Right atrium auricular region (tissue), 2 donors: ENCODE data around the gene RNF144B. TPM values are rescaled to one million over a fixed set of nuclear protein-coding genes. Genes with fewer than 3 reads are reported as not detected.

Experiments used
- DNase-seq: peaks from one replicate; pipeline ENCODE4 v3.0.0-alpha.2; 2019; ENCODE audit warnings: low spot score
- H3K27ac ChIP-seq, 2 donors: fragments of 200-600 bp; sonication (generic); 1 replicate in 1 of 2; 2 replicates in 1 of 2; pipeline ENCODE4 v1.5.1; 2016 to 2019
- H3K27me3 ChIP-seq, 2 donors: fragments of 200-600 bp; sonication (generic); one replicate each; pipeline versions ENCODE4 v1.5.1 to v1.6.0; 2017 to 2019
- H3K36me3 ChIP-seq: fragments of 200-600 bp; sonication (generic); one replicate; pipeline ENCODE4 v1.5.1; 2016
- H3K4me1 ChIP-seq, 2 donors: fragments of 200-600 bp; sonication (generic); one replicate each; pipeline versions ENCODE4 v1.5.1 to v1.6.0; 2017 to 2019
- H3K4me3 ChIP-seq, 2 donors: fragments of 200-600 bp; sonication (generic); 1 replicate in 1 of 2; 2 replicates in 1 of 2; pipeline ENCODE4 v1.5.1; 2017 to 2019; ENCODE audit warnings: mild to moderate bottlenecking in 1 of 2, moderate library complexity in 1 of 2
- H3K9me3 ChIP-seq, 2 donors: fragments of 200-600 bp; sonication (generic); one replicate each; pipeline ENCODE4 v1.5.1; 2019
- total RNA-seq, 2 donors: library from RNA; depleted of rRNA; stranded (reverse); fragments of >200 nt; gene quantifications; one replicate each; pipeline ENCODE4 v1.1.0, GENCODE V29; 2016
- TF ChIP-seq, protein P1 (sequence below), 2 donors: fragments of 200-600 bp; sonication (generic); IDR thresholded peaks; one replicate each; pipeline ENCODE4 v1.5.1; 2019; ENCODE audit warnings: antibody characterized with exemption in 2 of 2

RNF144B gene
- total RNA-seq, 2 donors from 2014 or later = 8.1 to 14.2 TPM

DNA sequence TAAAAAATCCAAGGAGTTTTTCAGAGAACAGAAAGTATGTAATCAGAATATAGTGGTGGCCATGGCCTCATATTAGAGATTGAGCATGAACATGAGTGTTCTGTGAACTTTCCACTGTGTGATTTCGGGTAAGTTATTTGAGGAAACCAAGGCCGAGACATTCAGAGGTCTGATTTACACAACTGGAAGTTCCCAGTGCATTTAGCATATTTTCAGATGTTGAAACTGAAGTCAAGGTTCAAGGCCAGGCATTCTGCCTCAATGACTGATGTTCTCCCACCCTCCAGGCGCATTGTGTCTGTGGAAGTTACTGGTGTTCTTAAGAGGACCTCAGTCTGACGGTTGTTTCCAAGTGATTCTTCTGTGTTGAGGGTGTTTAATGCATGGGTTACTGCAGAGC is 26.2 kb downstream of the RNF144B start:
- DNase-seq = no peak
- no peaks in the 10 kb centered on the region for H3K27me3 ChIP-seq
- H3K9me3 ChIP-seq = no peaks in the 10 kb centered on the region
- H3K27ac ChIP-seq = no peak overlapping the region
- H3K4me3 ChIP-seq = no peak overlapping the region
- H3K4me1 ChIP-seq = peaks cover 0 to 6% of the 10 kb centered on the region in 2 donors
- TF ChIP-seq, protein P1, sequence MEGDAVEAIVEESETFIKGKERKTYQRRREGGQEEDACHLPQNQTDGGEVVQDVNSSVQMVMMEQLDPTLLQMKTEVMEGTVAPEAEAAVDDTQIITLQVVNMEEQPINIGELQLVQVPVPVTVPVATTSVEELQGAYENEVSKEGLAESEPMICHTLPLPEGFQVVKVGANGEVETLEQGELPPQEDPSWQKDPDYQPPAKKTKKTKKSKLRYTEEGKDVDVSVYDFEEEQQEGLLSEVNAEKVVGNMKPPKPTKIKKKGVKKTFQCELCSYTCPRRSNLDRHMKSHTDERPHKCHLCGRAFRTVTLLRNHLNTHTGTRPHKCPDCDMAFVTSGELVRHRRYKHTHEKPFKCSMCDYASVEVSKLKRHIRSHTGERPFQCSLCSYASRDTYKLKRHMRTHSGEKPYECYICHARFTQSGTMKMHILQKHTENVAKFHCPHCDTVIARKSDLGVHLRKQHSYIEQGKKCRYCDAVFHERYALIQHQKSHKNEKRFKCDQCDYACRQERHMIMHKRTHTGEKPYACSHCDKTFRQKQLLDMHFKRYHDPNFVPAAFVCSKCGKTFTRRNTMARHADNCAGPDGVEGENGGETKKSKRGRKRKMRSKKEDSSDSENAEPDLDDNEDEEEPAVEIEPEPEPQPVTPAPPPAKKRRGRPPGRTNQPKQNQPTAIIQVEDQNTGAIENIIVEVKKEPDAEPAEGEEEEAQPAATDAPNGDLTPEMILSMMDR (IDR thresholded peaks at IDR 0.05) = no peak
- no peaks in the 10 kb centered on the region for H3K36me3 ChIP-seq

DNA sequence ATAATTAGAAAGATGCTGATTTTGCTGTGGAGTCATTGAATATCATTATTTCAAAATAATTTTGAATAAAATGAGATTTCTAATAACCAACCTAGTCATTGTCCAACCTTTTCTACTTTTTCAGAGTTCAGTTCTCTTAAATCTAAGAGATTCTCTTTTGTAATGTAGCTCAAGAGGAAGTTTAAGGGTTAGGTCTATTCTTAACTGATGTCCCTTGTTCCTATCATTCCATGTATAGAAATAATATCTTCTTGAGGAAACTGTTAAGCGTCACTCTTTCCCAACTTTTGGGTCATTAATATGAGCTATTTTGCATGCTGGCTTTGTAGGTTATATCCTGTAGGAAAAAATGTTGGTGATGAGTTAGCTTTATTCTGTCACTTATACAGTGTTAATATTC is 27.0 kb downstream of the RNF144B start:
- H3K4me3 ChIP-seq = no peak overlapping the region
- no peaks in the 10 kb centered on the region for H3K27me3 ChIP-seq
- H3K4me1 ChIP-seq = peaks cover 0 to 6% of the 10 kb centered on the region in 2 donors
- H3K36me3 ChIP-seq = no peaks in the 10 kb centered on the region
- H3K9me3 ChIP-seq = no peaks in the 10 kb centered on the region
- no peak overlapping the region for H3K27ac ChIP-seq
- TF ChIP-seq, protein P1 (IDR thresholded peaks at IDR 0.05) = no peak
- no peak for DNase-seq

DNA sequence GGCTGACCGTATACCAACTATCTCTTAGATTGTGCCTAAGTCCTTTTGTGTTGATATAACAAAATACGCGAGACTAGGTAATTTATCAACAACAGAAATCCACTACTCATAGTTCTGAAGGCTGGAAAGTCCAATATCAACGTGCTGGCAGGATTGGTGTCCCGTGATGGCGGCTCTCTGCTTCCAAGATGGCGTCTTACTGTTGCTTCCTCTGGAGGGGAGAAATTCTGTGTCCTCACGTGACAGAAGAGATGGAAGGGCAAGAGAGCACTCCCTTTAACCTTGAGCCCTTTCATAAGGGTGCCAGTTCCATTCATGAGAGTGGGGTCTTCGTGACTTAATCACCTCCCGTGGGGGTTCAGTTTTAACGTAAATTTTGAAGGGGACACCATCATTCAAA is 28.1 kb downstream of the RNF144B start:
- Histone ChIP-seq H3K27me3 (no peaks in the 10 kb centered on the region), H3K9me3 (no peaks in the 10 kb centered on the region), H3K36me3 (no peaks in the 10 kb centered on the region), H3K27ac (no peak overlapping the region), H3K4me3 (no peak overlapping the region), H3K4me1 (peaks cover 0 to 6% of the 10 kb centered on the region in 2 donors)
- TF ChIP-seq, protein P1 (IDR thresholded peaks at IDR 0.05) = no peak
- no peak for DNase-seq

DNA sequence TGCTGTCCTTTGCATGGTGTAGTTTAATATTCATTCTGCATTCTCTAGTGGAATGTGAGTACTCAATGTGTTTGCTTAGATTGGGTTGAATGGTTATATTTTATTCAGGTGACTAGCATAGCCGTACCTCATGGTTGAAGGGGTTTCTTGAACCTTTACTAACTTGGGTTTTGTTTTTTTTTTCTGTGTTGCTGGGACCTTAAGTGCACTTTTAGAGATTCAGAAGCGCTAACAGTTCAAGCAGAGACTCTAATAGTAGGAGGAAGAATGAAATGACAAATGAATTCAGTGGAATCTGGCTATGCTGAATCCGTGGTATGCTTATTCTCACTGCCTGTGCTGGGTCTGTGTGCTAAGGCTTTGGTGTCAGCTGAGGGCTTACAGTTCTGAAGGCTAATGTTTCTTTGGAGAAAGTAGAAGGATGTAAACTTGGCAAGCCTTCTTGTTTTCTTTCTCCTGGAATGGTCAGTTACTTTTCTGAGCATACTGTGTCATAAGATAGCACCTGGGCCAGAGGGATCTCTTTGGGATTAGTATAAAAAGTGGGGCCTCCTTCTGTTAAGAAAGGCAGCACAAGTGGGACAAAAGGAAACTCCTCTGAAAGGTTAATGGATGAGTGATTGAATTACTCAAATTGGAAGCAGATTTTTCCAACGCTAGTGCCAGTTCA is 28.7 kb downstream of the RNF144B start:
- Histone ChIP-seq H3K27ac (no peak overlapping the region), H3K9me3 (no peaks in the 10 kb centered on the region), H3K36me3 (no peaks in the 10 kb centered on the region), H3K4me3 (no peak overlapping the region), H3K4me1 (peaks cover 0 to 6% of the 10 kb centered on the region in 2 donors), H3K27me3 (no peaks in the 10 kb centered on the region)
- TF ChIP-seq, protein P1 (IDR thresholded peaks at IDR 0.05) = no peak
- no peak for DNase-seq

DNA sequence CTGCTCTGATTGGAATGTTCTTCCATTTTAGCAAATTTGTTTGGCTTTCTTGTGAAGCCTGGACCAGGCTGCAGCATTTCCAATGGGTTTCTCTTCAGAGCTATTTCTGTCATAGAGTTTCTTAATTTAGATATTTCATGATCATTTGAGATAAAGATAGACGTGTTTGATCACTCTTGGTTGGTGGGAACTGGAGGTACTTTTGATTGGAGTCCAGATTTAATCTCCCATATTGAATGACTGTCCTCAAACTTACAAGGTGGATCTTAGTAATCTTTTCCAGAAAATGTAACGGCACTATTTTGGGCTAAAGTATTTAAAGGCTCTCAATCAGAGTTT is 29.2 kb downstream of the RNF144B start:
- Histone ChIP-seq H3K4me3 (no peak overlapping the region), H3K27ac (no peak overlapping the region), H3K4me1 (peaks cover 0 to 6% of the 10 kb centered on the region in 2 donors), H3K27me3 (no peaks in the 10 kb centered on the region), H3K9me3 (no peaks in the 10 kb centered on the region), H3K36me3 (no peaks in the 10 kb centered on the region)
- TF ChIP-seq, protein P1 (IDR thresholded peaks at IDR 0.05) = no peak
- no peak for DNase-seq

DNA sequence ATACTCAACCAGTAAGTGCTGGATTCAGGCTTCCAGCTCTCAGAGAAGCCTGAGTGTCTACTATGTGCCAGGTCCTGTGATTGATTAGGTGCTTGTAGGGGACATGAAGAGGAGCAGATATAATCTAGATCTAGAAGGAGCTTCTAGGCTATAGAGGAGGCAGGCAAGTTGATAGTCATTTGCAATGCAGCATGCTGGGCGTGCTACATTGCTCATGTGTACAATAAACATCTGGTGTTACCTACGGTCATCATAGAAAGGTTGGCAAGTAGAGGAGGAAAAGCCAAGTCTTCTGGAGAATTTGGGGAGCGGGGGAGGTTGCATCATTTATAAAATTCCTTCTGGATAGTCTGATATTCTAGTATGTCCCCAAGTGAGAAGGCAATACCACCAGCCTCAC is 33.2 kb downstream of the RNF144B start:
- no peak for DNase-seq
- H3K4me1 ChIP-seq = peaks cover 0 to 6% of the 10 kb centered on the region in 2 donors
- no peaks in the 10 kb centered on the region for H3K27me3 ChIP-seq
- H3K4me3 ChIP-seq = no peak overlapping the region
- TF ChIP-seq, protein P1 (IDR thresholded peaks at IDR 0.05) = no peak
- no peak overlapping the region for H3K27ac ChIP-seq
- H3K9me3 ChIP-seq = no peaks in the 10 kb centered on the region
- H3K36me3 ChIP-seq = no peaks in the 10 kb centered on the region
